ENCODE data around the gene SLC4A7.
A peak's percentile ranks its signal among the peaks of the same experiment; 100 is the strongest.
"Not testable (repeated sequence)": the region's sequence is repeated elsewhere in the genome, so short reads cannot be mapped to it uniquely, and the experiment has no call there.

Gene SLC4A7

GRCh38 chr3:27486336-27486735 is 2.2 kb upstream of the SLC4A7 start:
- no peak for DNase-seq

DNA sequence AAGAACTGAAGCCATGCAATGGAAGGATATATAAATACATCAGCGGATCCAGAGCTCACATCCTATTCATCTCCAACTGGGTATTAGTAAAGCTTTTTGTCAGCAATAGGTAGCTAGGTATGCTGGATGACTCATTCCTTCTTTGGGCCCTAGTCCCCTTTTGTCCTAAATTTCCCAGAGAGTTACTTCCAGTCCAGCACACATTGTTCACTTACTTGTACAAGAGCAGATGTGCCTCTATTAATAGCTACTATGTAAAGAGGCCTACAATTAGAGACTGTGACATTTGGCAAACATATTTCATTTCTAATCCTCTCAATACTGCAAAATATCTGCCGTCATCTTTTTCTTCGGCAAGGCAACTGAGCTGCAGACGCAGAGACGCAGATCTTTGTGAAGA is 1.7 kb upstream of the SLC4A7 start:
- no peak for DNase-seq

DNA sequence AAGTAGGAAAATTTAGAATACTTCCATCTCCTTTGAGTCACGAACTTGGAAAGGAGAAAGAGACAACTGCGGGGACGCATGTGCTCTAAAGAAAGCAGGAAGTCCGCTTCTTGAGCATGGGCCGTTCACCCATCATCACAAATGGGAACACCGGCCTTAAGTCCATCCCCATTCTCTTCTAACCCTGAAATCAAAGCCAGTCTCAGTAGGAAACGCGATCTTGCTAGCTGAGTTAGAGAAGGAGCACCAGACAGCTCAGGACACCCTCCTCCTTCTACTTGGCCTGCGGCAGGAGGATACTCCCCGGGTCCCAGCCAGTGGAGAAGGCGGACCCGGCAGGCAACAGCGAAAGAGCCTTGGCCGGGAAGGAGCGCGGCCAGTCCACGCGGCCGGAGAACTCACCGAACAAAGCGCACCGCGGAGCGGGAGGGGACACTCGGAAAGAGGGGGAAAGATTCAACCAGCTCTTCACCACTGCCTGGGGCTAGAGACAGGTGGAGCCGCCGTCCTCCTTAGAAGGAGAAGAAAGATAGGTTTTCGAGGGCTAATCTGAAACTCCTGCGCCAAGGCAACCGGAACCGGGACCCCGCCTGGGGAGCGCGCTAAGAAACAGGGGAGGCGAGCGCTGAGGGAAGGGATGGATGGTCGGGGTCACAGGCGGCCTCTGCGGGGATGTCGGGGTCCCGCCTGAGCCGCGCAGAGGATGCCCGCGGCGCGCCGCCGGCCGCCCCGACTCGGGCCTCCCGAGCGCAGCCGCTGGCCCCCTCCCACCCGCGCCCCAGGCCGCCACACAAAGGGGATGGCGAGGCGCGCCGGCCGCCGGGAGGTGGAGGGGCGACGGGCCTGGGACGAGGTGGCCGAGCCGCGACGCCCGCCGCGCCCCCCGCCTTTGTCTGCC is 818 bp downstream of the SLC4A7 start:
- DNase-seq: peak; percentile 27

DNA sequence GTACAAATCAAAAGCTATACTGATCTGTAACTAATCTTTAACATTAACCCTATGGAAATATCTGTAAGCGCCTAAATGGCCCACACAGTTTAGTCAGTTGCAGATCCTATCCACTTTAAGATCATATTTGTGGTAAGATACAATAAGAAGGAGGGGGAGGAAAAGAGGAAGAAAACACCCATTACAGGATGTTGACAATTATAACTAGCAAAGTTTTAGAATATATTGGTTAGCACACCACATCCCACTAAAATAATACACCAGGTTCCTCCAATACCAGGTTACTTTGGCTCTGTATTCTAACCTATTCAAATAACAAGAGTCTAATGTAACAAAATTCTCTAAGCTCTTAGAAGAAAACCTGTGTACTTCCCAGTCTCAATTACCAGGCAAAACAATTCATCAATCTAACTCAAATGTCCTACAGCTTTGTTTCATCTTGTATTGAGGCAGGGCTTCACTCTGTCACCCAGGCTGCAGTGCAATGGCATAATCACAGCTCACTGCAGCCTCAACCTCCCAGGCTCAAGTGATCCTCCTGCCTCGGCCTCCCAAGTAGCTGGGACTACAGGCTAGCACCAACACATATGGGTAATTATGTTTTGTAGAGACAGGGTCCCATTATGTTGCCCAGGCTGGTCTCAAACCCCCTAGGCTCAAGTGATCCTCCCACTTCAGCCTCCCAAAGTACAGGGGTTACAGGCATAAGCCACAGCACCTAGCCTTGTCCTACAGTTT is 4.2 kb downstream of the SLC4A7 start:
- DNase-seq: no peak

DNA sequence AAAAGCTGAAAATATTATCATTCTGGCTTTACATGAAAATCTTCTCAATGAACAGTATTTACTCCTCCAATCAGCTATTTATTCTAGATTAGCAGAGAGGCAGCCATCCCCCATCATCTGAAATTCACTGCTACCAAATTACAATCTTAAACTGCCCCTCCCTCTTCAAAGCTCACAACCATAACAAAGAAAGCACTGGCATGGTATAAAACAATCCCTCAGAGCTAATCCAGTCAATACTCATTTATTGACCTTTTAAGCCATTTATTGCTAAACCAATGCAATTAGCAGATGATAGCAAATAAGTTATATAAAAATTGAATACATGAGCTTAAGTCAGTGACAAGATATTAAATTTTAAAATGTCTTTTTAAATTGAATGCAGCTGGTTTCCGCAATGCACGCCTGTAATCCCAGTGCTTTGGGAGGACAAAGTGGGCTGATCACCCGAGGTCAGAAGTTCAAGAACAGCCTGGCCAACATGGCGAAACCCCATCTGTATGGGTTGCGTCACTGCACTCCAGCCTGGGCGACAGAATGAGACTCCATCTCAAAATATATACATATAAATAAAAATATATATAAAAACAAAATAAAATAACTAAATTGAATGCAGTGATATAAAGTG is 12.1 kb downstream of the SLC4A7 start:
- DNase-seq: no peak

- no peak for DNase-seq
These were observed 15.8 kb downstream of the SLC4A7 start for GRCh38 chr3:27468283-27468886.

GRCh38 chr3:27467545-27467944 is 16.6 kb downstream of the SLC4A7 start:
- DNase-seq: no peak

- no peak for DNase-seq
These were observed 19.5 kb downstream of the SLC4A7 start for GRCh38 chr3:27464646-27465045.

DNA sequence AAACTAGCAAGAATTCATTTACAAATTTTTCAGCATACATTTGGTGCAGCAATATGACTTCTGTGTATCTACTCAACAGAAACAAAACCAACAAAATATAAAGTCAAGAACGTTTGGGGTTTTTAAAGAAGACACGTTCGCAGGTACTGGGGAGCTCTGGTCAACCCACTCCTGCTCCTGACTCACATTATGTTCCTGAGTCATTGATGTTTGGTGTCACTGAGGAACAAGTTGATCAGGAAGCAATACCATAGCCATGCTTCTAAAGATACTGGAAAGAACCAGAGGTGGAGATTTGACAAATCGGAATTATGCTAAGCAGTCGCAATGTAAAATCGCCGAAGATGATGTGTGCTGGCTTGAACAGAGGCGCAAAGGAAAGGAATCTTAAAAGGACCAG is 22.0 kb downstream of the SLC4A7 start:
- no peak for DNase-seq

GRCh38 chr3:27458929-27459328 is 25.3 kb downstream of the SLC4A7 start:
- DNase-seq: no peak

- no peak for DNase-seq
These were observed 27.6 kb downstream of the SLC4A7 start for GRCh38 chr3:27456554-27456953.

- DNase-seq: no peak
These were observed 29.3 kb downstream of the SLC4A7 start for GRCh38 chr3:27454914-27455313.

GRCh38 chr3:27454461-27454860 is 29.7 kb downstream of the SLC4A7 start:
- no peak for DNase-seq

DNA sequence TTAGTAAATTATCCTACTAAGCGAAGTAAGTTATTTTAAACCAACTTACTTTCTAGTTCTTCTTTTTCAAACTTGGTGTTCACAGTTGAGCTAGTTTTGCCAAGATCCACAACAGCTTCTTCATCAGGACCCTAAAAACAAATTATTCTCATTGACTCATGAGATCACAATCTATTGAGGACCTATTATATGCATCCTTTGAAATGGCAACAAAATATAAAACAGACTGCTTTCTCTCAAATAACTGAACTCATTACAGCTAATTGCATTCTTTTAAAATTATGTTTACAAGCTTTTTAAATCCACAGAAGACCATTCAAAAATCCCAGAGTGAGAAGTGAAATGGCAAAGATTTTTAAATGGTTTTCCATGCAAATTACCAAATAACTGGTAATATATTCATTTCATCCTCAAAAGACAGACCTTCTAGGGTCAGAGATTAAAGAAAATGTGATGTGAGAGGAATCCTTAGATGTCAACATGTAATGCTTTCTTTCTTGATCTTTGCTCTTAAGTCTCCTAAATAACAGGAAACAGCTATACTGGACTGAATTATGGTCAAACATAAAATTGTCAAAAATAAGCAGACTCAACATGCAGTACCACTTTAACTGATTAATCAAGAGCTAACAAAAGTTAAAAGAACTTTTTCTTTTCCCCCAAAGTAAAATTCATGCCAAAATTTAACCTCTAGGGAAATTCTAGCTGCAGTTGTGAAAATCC is 31.7 kb downstream of the SLC4A7 start:
- DNase-seq: no peak

DNA sequence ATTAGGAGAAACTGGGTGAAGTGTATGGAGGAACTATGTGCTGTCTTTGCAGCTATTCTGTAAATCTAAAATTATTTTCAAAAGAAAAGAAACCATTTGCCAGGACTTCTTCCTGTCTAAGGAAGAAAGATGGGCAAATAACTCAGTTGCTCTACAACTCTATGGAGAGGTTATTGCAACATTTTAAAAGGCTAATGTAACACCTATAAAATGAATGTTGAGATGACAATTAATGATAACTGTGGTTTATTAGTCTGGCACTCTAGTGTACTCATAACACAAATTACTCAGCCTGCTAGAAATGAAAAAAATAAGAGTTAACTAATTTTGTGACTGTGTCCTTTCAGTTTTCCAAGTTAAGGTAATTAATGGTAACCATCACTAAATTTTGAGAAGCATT is 32.3 kb downstream of the SLC4A7 start:
- DNase-seq: no peak

GRCh38 chr3:27451251-27451650 is 32.9 kb downstream of the SLC4A7 start:
- DNase-seq: no peak

DNA sequence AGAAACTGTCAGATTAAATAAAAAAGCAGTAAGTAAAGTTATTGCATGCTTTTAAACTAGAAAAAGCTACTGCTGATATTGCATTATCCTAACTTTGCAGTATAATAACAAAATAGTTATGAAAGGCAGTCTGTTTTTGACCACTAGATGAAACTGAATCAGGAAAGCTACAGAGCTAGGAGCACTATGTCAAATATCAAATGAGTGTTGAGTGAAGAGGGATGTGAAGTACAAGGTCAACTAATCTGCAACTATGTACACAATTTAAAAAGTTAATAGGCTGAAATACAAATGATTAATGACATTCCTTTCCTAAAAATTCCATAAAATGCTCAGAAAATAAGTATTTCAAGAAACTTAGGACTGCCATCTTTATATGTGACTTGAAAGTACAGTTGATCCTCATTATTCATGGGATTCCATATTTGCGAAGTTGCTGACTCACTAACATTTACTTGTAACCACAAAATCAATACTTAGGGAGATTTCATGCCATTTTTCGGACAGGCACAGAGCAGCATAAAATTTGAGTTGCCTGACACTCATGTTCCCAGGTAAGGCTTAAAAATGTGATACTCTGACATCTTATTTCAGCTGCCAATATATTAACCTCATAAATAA is 34.5 kb downstream of the SLC4A7 start:
- no peak for DNase-seq

DNA sequence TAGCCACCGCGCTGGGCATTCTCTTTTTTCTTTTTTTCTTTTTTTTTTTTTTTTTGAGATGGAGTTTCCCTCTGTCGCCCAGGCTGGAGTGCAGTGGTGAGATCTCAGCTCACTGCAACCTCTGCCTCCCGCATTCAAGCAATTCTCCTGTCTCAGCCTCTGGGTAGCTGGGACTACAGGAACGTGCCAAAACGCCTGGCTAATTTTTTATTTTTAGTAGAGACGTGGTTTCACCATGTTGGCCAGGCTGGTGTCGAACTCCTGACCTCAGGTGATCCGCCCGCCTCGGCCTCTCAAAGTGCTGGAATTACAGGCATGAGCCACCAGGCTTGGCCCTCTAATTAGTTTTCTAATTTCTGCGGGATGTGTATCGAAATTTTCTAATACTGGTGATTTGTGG is 41.2 kb downstream of the SLC4A7 start:
- not testable (repeated sequence) for DNase-seq

GRCh38 chr3:27438352-27438751 is 45.8 kb downstream of the SLC4A7 start:
- not testable (repeated sequence) for DNase-seq

DNA sequence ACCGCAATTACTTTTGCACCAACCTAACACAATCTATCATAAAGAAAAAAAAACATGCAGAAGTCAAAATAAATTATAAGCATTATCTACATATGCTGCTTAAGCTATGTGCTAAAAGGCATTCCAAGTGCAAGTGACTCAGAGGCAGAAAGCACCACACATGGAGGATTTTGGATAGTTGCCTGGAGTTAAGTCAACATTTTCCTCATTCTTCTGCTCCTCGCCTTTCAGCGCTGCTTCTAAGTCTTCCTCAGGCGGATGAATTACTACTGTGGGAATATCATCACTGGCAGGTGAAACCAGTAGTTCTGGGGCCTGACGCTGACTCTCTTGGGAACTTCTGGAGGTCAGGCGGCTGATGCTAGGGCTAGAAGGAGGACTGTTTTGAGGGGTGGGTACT is 53.1 kb downstream of the SLC4A7 start:
- no peak for DNase-seq

- no peak for DNase-seq
These were observed 54.3 kb downstream of the SLC4A7 start for GRCh38 chr3:27429909-27430308.

DNA sequence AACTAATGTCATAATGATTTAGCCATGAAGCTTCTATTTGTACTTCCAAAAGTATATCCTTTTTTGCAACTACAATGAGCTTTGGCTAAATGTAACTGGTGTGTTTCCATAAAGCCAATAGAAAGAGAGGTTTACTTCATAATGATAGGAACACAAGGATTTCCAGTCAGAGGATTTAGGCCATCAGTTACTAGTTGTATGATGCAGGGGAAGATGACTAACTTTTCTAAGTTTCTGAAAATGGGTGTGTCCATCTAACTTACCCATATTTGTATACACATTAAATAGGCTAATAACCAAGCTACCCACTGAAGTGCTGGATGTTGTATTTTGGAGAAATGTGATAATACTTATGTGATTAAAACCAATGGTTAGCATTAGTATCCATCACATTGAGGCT is 55.7 kb downstream of the SLC4A7 start:
- DNase-seq: no peak

Measured in 8988T (cell line).